Left lung (tissue), 10 donors: ENCODE data around the gene ACTL6B. TPM values are rescaled to one million over a fixed set of nuclear protein-coding genes. Genes with fewer than 3 reads are reported as not detected.

Experiments
- ATAC-seq: fragments of 200-7000 bp; cut with Tn5 transposase; one replicate; pipeline ENCODE4 v1.9.1; 2020; ENCODE audit warnings: moderate library complexity
- DNase-seq, 4 donors: peaks; one replicate each; pipeline ENCODE4 v3.0.0-alpha.2; 2013 to 2020
- H3K27ac ChIP-seq, 2 donors: fragments of 200-600 bp; sonication (generic) in 1 of 2; one replicate each; pipeline versions ENCODE4 v1.5.0 to v1.8.0; 2020 to 2021
- H3K27me3 ChIP-seq, 2 donors: fragments of 200-600 bp; sonication (generic) in 1 of 2; one replicate each; pipeline versions ENCODE4 v1.5.0 to v1.8.0; 2020 to 2021
- H3K36me3 ChIP-seq, 2 donors: fragments of 200-600 bp; sonication (generic) in 1 of 2; one replicate each; pipeline versions ENCODE4 v1.5.0 to v1.8.0; 2020 to 2021
- H3K4me1 ChIP-seq, 2 donors: fragments of 200-600 bp; one replicate each; pipeline ENCODE4 v1.8.0; 2021
- H3K4me3 ChIP-seq, 2 donors: fragments of 200-600 bp; sonication (generic) in 1 of 2; one replicate each; pipeline versions ENCODE4 v1.5.0 to v1.8.0; 2020 to 2021; ENCODE audit warnings: mild to moderate bottlenecking in 1 of 2
- H3K9me3 ChIP-seq, 2 donors: fragments of 200-600 bp; sonication (generic) in 1 of 2; one replicate each; pipeline versions ENCODE4 v1.5.0 to v1.8.0; 2020 to 2021
- intact Hi-C, 2 donors: fragments of 100-400 bp; cut with DNase I; formaldehyde crosslinking; loops; one replicate each; pipeline versions ENCODE4 v1.11.2 to v1.14.2; 2022
- polyA plus RNA-seq, 6 donors: library from polyadenylated mRNA; unstranded; fragments of 120-200 nt; gene quantifications; one replicate each; pipeline ENCODE4 v1.2.1, GENCODE V29; 2013; ENCODE audit not compliant: insufficient read length in 6 of 6
- total RNA-seq, 2 donors: library from RNA; stranded (reverse); fragmentation: NEBNext Ultra II Directional; extraction: Animal tissue kit (Norgen Biotek cat#: 25700); gene quantifications; one replicate each; pipeline ENCODE4 v1.2.1, GENCODE V29; 2021
- TF ChIP-seq, protein P1 (sequence below), 2 donors: fragments of 200-600 bp; sonication (generic) in 1 of 2; IDR thresholded peaks; one replicate each; pipeline versions ENCODE4 v1.5.0 to v1.8.0; 2021; ENCODE audit warnings: antibody characterized with exemption in 2 of 2
- donor health status: DM: no; HTN: yes; CAD: no.
- donor health status: DM: no; HTN: no; CAD: no.

The ACTL6B gene
- total and polyA plus RNA-seq, 8 donors: 0.17 to 0.20 TPM; not detected in 6

DNA sequence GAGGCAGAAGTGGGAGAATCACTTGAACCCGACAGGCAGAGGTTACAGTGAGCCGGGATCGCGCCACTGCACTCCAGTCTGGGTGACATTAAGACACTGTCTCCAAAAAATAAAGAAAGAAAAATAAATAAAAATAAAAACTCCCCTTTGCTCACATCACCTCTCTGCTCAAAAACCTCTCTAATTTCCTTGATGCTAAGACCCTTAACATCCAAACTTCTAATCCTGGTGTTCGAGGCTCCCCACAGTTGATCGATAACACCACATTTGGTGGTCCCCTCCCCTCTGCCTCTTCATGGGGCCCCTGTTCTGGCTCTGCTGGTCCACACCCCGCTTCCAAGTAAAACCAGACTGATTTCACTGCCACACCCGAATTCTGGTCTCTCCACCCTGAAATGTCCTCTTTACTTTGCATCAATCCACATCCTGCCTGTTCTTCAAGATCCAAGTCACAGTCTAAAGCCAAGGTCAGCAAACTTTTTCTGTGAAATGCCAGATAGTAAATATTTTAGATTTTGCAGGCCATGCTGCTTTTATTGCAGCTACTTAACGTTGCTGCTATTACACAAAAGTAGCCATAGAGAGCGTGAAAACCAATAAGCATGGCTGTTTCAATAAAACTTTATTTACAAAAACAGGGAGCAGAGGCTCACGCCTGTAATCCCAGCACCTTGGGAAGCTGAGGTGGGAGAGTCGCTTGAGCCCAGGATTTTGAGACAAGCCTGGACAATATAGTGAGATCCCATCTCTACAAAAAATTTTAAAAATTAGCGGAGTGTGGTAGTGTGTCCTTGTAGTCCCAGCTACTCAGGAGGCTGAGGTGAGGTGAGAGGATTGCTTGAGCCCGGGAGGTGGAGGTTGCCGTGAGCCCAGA lies 32.1 kb downstream of the ACTL6B start:
- no peaks in the 10 kb centered on the region for H3K9me3 ChIP-seq
- no peak overlapping the region for H3K4me3 ChIP-seq

DNA sequence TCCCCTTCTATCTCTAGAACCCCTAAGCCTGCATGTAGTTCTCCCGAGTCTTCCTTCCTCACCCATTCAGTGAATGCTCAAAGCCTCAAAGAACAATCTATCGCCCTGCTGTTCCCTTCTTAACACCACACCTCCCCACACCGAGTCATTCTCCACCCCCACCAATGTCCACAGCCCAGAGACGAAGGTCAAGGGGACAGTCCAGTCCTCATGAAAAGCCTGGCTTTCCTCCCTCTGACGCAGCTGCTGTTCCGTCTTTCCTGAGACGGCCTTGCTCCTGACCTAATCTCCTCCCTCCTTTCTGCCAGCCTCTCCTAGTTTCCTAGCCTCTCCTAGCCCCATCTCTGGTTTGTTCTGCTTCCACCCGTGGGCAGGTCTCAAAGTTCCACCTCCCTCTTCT lies 34.7 kb downstream of the ACTL6B start:
- no peak for ATAC-seq
- Histone ChIP-seq H3K4me3 (no peak overlapping the region), H3K36me3 (peaks cover 0 to 5% of the 10 kb centered on the region in 2 donors), H3K27me3 (no peaks in the 10 kb centered on the region), H3K9me3 (no peaks in the 10 kb centered on the region), H3K4me1 (peaks cover 0 to 5% of the 10 kb centered on the region in 2 donors), H3K27ac (no peak overlapping the region)
- no peak for DNase-seq
- intact Hi-C loops: no loop called here
- TF ChIP-seq, protein P1, sequence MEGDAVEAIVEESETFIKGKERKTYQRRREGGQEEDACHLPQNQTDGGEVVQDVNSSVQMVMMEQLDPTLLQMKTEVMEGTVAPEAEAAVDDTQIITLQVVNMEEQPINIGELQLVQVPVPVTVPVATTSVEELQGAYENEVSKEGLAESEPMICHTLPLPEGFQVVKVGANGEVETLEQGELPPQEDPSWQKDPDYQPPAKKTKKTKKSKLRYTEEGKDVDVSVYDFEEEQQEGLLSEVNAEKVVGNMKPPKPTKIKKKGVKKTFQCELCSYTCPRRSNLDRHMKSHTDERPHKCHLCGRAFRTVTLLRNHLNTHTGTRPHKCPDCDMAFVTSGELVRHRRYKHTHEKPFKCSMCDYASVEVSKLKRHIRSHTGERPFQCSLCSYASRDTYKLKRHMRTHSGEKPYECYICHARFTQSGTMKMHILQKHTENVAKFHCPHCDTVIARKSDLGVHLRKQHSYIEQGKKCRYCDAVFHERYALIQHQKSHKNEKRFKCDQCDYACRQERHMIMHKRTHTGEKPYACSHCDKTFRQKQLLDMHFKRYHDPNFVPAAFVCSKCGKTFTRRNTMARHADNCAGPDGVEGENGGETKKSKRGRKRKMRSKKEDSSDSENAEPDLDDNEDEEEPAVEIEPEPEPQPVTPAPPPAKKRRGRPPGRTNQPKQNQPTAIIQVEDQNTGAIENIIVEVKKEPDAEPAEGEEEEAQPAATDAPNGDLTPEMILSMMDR (IDR thresholded peaks at IDR 0.05): no peak

More for the DNA sequence above, 32.1 kb downstream of the ACTL6B start:
- Histone ChIP-seq H3K27ac (no peak overlapping the region), H3K27me3 (peaks cover 0 to 7% of the 10 kb centered on the region in 2 donors), H3K4me1 (peaks cover 0 to 13% of the 10 kb centered on the region in 2 donors), H3K36me3 (peaks cover 0 to 5% of the 10 kb centered on the region in 2 donors)
- ATAC-seq: no peak
- DNase-seq: no peak
- intact Hi-C loops: no loop called here
- TF ChIP-seq, protein P1 (IDR thresholded peaks at IDR 0.05): no peak

DNA sequence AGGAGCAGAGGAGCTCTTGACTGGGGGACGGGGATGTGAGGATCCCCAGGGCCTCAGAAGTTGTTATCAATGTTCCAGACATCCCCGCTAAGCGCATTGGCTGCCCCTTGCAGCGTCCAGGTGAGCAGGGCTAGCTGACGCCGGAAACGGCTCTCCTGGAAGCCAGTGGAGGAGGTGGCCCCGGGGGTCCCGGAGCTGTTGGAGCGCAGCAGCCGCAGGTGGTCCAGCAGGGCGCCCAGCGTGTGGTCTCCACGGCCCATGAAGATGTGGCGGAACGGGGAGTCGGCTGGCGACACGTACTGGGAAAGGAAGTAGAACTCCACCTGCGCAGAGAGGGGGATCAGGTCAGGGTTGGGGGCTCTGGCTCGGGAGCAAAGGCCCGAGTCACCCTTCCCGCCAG lies 35.4 kb downstream of the ACTL6B start:
- Histone ChIP-seq H3K27ac (no peak overlapping the region), H3K27me3 (no peaks in the 10 kb centered on the region), H3K36me3 (peaks cover 0 to 5% of the 10 kb centered on the region in 2 donors), H3K9me3 (no peaks in the 10 kb centered on the region), H3K4me3 (no peak overlapping the region), H3K4me1 (no peaks in the 10 kb centered on the region)
- ATAC-seq: no peak
- TF ChIP-seq, protein P1 (IDR thresholded peaks at IDR 0.05): no peak
- intact Hi-C loops: no loop called here
- DNase-seq: peak in 1 of 4 donors; percentile 75

DNA sequence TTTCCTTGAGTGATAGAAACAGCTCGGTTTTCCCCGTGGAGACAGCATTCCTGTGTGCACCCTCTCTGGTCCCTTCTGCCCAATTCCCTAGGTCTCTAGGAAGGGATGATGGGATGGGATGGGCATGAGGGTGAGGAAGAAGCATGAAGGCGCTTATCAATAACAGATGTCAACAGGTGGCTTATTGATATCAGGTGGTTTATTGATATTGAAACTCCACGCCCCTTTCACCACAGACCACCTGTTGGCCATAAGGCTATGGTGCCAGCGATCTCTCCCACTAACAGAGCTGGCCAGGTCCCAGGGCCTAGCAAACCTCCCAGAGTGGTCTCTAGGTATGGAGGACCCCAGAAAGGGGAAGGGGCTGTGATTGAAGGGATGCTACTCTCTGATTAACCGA lies 36.0 kb downstream of the ACTL6B start:
- ATAC-seq: no peak
- Histone ChIP-seq H3K4me1 (no peaks in the 10 kb centered on the region), H3K9me3 (no peaks in the 10 kb centered on the region), H3K36me3 (peaks cover 0 to 9% of the 10 kb centered on the region in 2 donors), H3K4me3 (no peak overlapping the region), H3K27ac (no peak overlapping the region), H3K27me3 (no peaks in the 10 kb centered on the region)
- DNase-seq: no peak
- intact Hi-C loops: no loop called here
- TF ChIP-seq, protein P1 (IDR thresholded peaks at IDR 0.05): no peak

DNA sequence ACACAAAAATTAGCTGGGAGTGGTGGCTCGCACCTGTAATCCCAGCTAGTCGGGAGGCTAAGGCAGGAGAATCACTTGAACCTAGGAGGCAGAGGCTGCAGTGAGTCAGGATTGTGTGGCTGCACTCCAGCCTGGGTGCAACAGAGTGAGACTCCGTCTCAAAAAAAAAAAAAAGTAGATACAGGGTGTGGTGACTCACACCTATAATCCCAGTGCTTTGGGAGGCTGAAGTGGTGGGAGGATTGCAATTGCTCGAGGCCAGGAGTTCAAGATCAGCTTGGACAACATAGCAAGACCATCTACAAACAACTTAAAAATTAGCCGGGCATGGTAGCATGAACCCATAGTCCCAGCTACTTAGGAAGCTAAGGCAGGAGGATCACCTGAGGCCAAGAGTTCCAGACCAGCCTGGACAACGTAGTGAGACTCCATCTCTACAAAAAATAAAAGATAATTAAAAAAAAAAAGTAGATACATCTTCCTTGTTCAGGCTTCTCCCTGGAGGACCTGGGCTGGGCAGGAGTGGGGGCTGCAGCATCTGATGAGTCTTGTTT lies 41.9 kb downstream of the ACTL6B start:
- DNase-seq: no peak
- H3K36me3 ChIP-seq: peaks cover 0 to 8% of the 10 kb centered on the region in 2 donors
- H3K9me3 ChIP-seq: no peaks in the 10 kb centered on the region
- H3K4me1 ChIP-seq: peaks cover 10 to 22% of the 10 kb centered on the region in 2 donors
- TF ChIP-seq, protein P1 (IDR thresholded peaks at IDR 0.05): no peak
- no peak overlapping the region for H3K4me3 ChIP-seq
- no peaks in the 10 kb centered on the region for H3K27me3 ChIP-seq
- intact Hi-C loops: no loop called here
- H3K27ac ChIP-seq: no peak overlapping the region
- ATAC-seq: no peak
